SU-DHL-6 (cell line): Measurements from ENCODE around the gene NTRK1.
A peak's percentile ranks its signal among the peaks of the same experiment; 100 is the strongest.

ENCODE experiments used
- H2AFZ ChIP-seq: fragments of 200-600 bp; sonication (generic); 2 replicates; pipeline ENCODE4 v1.6.1; 2014; ENCODE audit warnings: low read depth, mild to moderate bottlenecking, moderate library complexity, mixed read lengths, antibody characterized with exemption, low read length; ENCODE audit not compliant: severe bottlenecking
- H3F3A ChIP-seq: fragments of 200-600 bp; shearing (Covaris generic); 2 replicates; pipeline ENCODE4 v1.6.0; 2016; ENCODE audit warnings: antibody characterized with exemption, mild to moderate bottlenecking; ENCODE audit not compliant: insufficient read depth
- H3K27ac ChIP-seq: fragments of 200-600 bp; sonication (generic); 2 replicates; pipeline ENCODE4 v1.5.1; 2016; ENCODE audit warnings: low read depth, mild to moderate bottlenecking, low read length, moderate library complexity, mixed read lengths
- H3K27me3 ChIP-seq: fragments of 200-600 bp; sonication (generic), shearing (Covaris generic); 2 replicates; pipeline ENCODE4 v1.6.0; 2014; ENCODE audit warnings: mild to moderate bottlenecking, low read length
- H3K36me3 ChIP-seq: fragments of 200-600 bp; sonication (generic); 2 replicates; pipeline ENCODE4 v1.6.1; 2014; ENCODE audit warnings: mild to moderate bottlenecking, low read length, mixed read lengths
- H3K4me2 ChIP-seq: fragments of 300-600, 200-600 bp; shearing (Covaris generic), sonication (generic); 2 replicates; pipeline ENCODE4 v1.6.0; 2014; ENCODE audit warnings: low read length, low read depth, mild to moderate bottlenecking; ENCODE audit not compliant: poor library complexity, severe bottlenecking
- H3K4me3 ChIP-seq: fragments of 200-600 bp; sonication (generic); 2 replicates; pipeline ENCODE4 v1.5.1; 2014; ENCODE audit warnings: antibody characterized with exemption, low read length, mild to moderate bottlenecking, mixed read lengths; ENCODE audit not compliant: insufficient read depth, poor library complexity, severe bottlenecking
- H3K79me2 ChIP-seq: fragments of 200-600 bp; sonication (generic); 2 replicates; pipeline ENCODE4 v1.6.1; 2014; ENCODE audit warnings: mild to moderate bottlenecking, low read length, moderate library complexity; ENCODE audit not compliant: insufficient read depth
- H3K9ac ChIP-seq: fragments of 200-600 bp; sonication (generic); 2 replicates; pipeline ENCODE4 v1.7.0; 2014; ENCODE audit warnings: mild to moderate bottlenecking, low read length
- H3K9me2 ChIP-seq: fragments of 200-600 bp; sonication (generic); replicated peaks from 2 replicates; pipeline ENCODE4 v1.6.1; 2014; ENCODE audit warnings: low read length; ENCODE audit not compliant: insufficient read depth
- H3K9me3 ChIP-seq: fragments of 200-600 bp; sonication (generic); 2 replicates; pipeline ENCODE4 v1.6.1; 2014; ENCODE audit warnings: low read length, mixed read lengths; ENCODE audit not compliant: insufficient read depth
- H4K20me1 ChIP-seq: fragments of 200-600 bp; sonication (generic); 2 replicates; pipeline ENCODE4 v1.6.1; 2014; ENCODE audit warnings: low read depth, mild to moderate bottlenecking, antibody characterized with exemption, low read length, moderate library complexity, mixed read lengths
- EZH2phosphoT487 ChIP-seq: fragments of 200-600 bp; sonication (generic), shearing (Covaris generic); conservative IDR thresholded peaks from 2 replicates; pipeline ENCODE4 v1.6.1; 2018; ENCODE audit warnings: mild to moderate bottlenecking, antibody characterized with exemption, low read length, moderate library complexity, mixed read lengths
- TF ChIP-seq, protein P1 (sequence below): fragments of 200-600 bp; sonication (generic); IDR thresholded peaks from one replicate; pipeline ENCODE4 v1.5.1; 2017; ENCODE audit warnings: antibody characterized with exemption, mild to moderate bottlenecking, low read length, moderate library complexity; ENCODE audit not compliant: insufficient read depth, poor library complexity, severe bottlenecking

The NTRK1 gene

DNA sequence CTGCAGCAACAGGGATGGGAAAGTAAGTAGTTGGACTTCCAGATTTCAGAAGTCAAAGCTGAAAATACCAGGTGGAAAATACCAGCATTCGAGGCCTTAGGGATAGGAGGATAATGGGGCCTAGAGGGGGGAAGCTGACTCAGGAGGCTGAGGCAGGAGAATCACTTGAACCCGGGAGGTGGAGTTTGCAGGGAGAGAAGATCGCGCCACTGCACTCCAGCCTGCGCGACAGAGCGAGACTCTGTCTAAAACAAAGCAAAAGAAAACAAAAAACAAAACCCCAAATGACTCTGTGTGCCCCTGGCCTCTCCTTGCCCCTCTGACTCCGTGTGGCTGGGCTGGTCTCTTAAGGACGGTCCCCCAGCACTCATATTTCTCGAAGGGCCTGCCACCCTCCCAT lies 47.4 kb upstream of the NTRK1 start:
- H3K27ac ChIP-seq: no peak overlapping the region
- H3K4me2 ChIP-seq: peak overlapping the region; percentile 47
- H4K20me1 ChIP-seq: no peaks in the 10 kb centered on the region
- H3K9me2 ChIP-seq: no peaks in the 10 kb centered on the region
- H3K36me3 ChIP-seq: no peaks in the 10 kb centered on the region
- no peaks in the 10 kb centered on the region for H3K79me2 ChIP-seq
- peak overlapping the region; percentile 55 for H2AFZ ChIP-seq
- H3K27me3 ChIP-seq: no peaks in the 10 kb centered on the region
- TF ChIP-seq EZH2phosphoT487: no peak
- TF ChIP-seq, protein P1, sequence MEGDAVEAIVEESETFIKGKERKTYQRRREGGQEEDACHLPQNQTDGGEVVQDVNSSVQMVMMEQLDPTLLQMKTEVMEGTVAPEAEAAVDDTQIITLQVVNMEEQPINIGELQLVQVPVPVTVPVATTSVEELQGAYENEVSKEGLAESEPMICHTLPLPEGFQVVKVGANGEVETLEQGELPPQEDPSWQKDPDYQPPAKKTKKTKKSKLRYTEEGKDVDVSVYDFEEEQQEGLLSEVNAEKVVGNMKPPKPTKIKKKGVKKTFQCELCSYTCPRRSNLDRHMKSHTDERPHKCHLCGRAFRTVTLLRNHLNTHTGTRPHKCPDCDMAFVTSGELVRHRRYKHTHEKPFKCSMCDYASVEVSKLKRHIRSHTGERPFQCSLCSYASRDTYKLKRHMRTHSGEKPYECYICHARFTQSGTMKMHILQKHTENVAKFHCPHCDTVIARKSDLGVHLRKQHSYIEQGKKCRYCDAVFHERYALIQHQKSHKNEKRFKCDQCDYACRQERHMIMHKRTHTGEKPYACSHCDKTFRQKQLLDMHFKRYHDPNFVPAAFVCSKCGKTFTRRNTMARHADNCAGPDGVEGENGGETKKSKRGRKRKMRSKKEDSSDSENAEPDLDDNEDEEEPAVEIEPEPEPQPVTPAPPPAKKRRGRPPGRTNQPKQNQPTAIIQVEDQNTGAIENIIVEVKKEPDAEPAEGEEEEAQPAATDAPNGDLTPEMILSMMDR: no peak
- no peak overlapping the region for H3K4me3 ChIP-seq
- H3K9me3 ChIP-seq: no peaks in the 10 kb centered on the region
- H3K9ac ChIP-seq: peak overlapping the region; percentile 37; the same call in 1 of the 2 replicates
- H3F3A ChIP-seq: no peaks in the 10 kb centered on the region

- Histone ChIP-seq H3F3A (no peaks in the 10 kb centered on the region), H3K4me3 (peak overlapping the region; percentile 27), H4K20me1 (no peaks in the 10 kb centered on the region), H3K27ac (no peak overlapping the region), H3K9ac (peak overlapping the region; percentile 37), H2AFZ (peak overlapping the region; percentile 55), H3K9me3 (no peaks in the 10 kb centered on the region), H3K36me3 (no peaks in the 10 kb centered on the region), H3K4me2 (peak overlapping the region; percentile 47), H3K9me2 (no peaks in the 10 kb centered on the region), H3K79me2 (no peaks in the 10 kb centered on the region), H3K27me3 (no peaks in the 10 kb centered on the region)
- TF ChIP-seq EZH2phosphoT487: no peak
- TF ChIP-seq, protein P1: peak; percentile 40
Observed at GRCh38 chr1:156813750-156814570, 46.7 kb upstream of the NTRK1 start.

GRCh38 chr1:156814571-156815260 lies 45.9 kb upstream of the NTRK1 start:
- Histone ChIP-seq H4K20me1 (no peaks in the 10 kb centered on the region), H3K9me2 (no peaks in the 10 kb centered on the region), H3K27ac (no peak overlapping the region), H3F3A (no peaks in the 10 kb centered on the region), H3K9me3 (no peaks in the 10 kb centered on the region), H3K79me2 (no peaks in the 10 kb centered on the region), H3K36me3 (no peaks in the 10 kb centered on the region), H3K9ac (no peak overlapping the region), H3K4me3 (no peak overlapping the region), H3K27me3 (no peaks in the 10 kb centered on the region), H2AFZ (no peak overlapping the region), H3K4me2 (no peak overlapping the region)
- TF ChIP-seq EZH2phosphoT487: no peak
- TF ChIP-seq, protein P1: no peak
